Progenitor cell of endocrine pancreas (in vitro differentiated cells): ENCODE data around the gene CTBP2. TPM values are rescaled to one million over a fixed set of nuclear protein-coding genes. Genes with fewer than 3 reads are reported as not detected.

Experiments
- DNase-seq: peaks from one replicate; pipeline ENCODE4 v3.0.0; 2021; ENCODE audit warnings: low spot score; ENCODE audit not compliant: unreplicated experiment
- H3K27ac Mint-ChIP-seq: 2 replicates; pipeline ENCODE4 v1.8.0; 2021; ENCODE audit warnings: mild to moderate bottlenecking, moderate library complexity, mixed read lengths
- H3K27me3 Mint-ChIP-seq: 2 replicates; pipeline ENCODE4 v1.8.0; 2021; ENCODE audit warnings: mixed read lengths
- H3K36me3 Mint-ChIP-seq: 2 replicates; pipeline ENCODE4 v1.8.0; 2022; ENCODE audit warnings: mixed read lengths; ENCODE audit not compliant: insufficient read depth
- H3K4me1 Mint-ChIP-seq: 2 replicates; pipeline ENCODE4 v1.8.0; 2021; ENCODE audit warnings: low read depth, mixed read lengths
- H3K4me3 Mint-ChIP-seq: 2 replicates; pipeline ENCODE4 v1.8.0; 2021; ENCODE audit warnings: low read depth, mild to moderate bottlenecking, moderate library complexity, mixed read lengths
- H3K9me3 Mint-ChIP-seq: 2 replicates; pipeline ENCODE4 v1.8.0; 2021; ENCODE audit warnings: low read depth, mixed read lengths
- total RNA-seq: library from RNA; stranded (reverse); gene quantifications from 2 replicates; pipeline ENCODE4 v1.2.1, GENCODE V29; 2021
- TF ChIP-seq, protein P1 (sequence below): fragments of 200-600 bp; sonication (generic); IDR thresholded peaks from one replicate; pipeline ENCODE4 v1.5.0; 2021; ENCODE audit warnings: antibody characterized with exemption, mild to moderate bottlenecking; ENCODE audit not compliant: unreplicated experiment

The CTBP2 gene
- total RNA-seq, 1 donor from 2014 or later: 182 TPM

GRCh38 chr10:125016123-125016522, 144.2 kb downstream of the CTBP2 start:
- no peak overlapping the region for H3K27ac Mint-ChIP-seq
- TF ChIP-seq, protein P1, sequence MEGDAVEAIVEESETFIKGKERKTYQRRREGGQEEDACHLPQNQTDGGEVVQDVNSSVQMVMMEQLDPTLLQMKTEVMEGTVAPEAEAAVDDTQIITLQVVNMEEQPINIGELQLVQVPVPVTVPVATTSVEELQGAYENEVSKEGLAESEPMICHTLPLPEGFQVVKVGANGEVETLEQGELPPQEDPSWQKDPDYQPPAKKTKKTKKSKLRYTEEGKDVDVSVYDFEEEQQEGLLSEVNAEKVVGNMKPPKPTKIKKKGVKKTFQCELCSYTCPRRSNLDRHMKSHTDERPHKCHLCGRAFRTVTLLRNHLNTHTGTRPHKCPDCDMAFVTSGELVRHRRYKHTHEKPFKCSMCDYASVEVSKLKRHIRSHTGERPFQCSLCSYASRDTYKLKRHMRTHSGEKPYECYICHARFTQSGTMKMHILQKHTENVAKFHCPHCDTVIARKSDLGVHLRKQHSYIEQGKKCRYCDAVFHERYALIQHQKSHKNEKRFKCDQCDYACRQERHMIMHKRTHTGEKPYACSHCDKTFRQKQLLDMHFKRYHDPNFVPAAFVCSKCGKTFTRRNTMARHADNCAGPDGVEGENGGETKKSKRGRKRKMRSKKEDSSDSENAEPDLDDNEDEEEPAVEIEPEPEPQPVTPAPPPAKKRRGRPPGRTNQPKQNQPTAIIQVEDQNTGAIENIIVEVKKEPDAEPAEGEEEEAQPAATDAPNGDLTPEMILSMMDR: no peak
- H3K4me3 Mint-ChIP-seq: no peak overlapping the region
- peaks cover 6% of the 10 kb centered on the region for H3K9me3 Mint-ChIP-seq
- peaks cover 8% of the 10 kb centered on the region for H3K4me1 Mint-ChIP-seq
- peaks cover 38% of the 10 kb centered on the region for H3K36me3 Mint-ChIP-seq
- no peak for DNase-seq
- H3K27me3 Mint-ChIP-seq: no peaks in the 10 kb centered on the region

DNA sequence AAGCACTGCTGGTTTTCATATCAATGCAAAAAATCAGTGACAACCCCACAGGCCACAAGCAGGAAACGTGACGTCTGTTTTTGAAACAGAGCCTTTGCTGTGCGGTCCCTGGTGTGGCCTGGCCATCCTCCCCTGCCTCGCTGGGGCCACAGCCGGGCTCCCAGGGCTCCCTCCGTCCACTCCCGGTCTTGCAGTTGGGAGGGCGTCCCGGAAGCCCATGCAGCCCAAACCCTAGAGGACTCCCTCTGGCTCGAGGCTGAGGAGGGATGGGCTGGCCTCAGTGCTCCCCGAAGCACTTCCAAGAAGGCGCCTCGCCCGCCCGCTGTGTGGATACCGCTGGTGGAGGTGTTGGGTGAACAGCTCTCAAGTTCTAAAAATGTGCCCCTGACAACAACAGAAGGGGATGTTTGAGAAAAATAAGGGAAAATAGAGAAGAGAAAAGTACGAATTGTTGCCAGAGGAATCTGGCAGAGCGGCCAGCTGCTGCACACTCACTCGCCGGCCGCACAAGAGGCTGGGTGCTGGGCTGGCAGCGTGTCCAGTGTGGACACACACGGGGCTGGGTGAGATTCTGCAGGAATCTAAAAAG, 144.9 kb downstream of the CTBP2 start:
- Mint-ChIP-seq H3K9me3 (peaks cover 6% of the 10 kb centered on the region), H3K4me1 (peaks cover 10% of the 10 kb centered on the region)
- no peak for DNase-seq

DNA sequence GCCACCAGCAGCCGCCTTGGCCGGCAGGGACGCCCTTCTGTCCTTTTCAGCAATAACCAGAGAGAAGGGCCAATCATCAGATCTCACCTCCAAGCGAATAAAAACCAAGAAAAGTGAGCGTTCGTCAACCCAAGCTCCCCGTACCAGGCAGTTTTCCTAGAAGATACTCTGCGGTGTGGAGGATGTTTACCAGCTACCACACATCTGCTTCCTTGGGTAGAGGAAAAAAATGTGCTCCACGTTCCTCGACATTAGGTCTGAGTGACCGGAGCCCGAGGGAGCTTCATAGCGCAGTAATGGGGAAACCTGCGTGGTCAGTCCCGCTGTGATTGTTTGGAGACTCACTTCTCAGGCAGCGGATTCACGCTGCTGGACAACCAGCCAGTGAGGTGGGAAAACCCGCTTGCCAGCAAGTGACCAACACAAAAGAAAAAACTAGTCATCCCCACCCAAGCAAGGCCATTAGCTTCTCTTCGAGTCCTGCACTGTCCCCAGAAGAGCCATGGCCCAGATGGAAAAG, 145.5 kb downstream of the CTBP2 start:
- Mint-ChIP-seq H3K27me3 (no peaks in the 10 kb centered on the region), H3K4me1 (peaks cover 14% of the 10 kb centered on the region), H3K36me3 (peaks cover 34% of the 10 kb centered on the region), H3K4me3 (no peak overlapping the region), H3K27ac (peak overlapping the region; percentile 29), H3K9me3 (peaks cover 6% of the 10 kb centered on the region)
- TF ChIP-seq, protein P1: no peak
- DNase-seq: no peak

More for the DNA sequence above, 144.9 kb downstream of the CTBP2 start:
- Mint-ChIP-seq H3K4me3 (no peak overlapping the region), H3K36me3 (peaks cover 34% of the 10 kb centered on the region), H3K27me3 (no peaks in the 10 kb centered on the region), H3K27ac (peak overlapping the region; percentile 29)
- TF ChIP-seq, protein P1: no peak

GRCh38 chr10:125014086-125014830, 146.1 kb downstream of the CTBP2 start:
- DNase-seq: no peak
- Mint-ChIP-seq H3K4me3 (no peak overlapping the region), H3K27me3 (no peaks in the 10 kb centered on the region), H3K9me3 (peaks cover under 1% of the 10 kb centered on the region), H3K36me3 (peaks cover 27% of the 10 kb centered on the region), H3K4me1 (peaks cover 20% of the 10 kb centered on the region), H3K27ac (peak overlapping the region; percentile 82)
- TF ChIP-seq, protein P1: no peak

- peaks cover 28% of the 10 kb centered on the region for H3K4me1 Mint-ChIP-seq
- H3K27me3 Mint-ChIP-seq: no peaks in the 10 kb centered on the region
- H3K27ac Mint-ChIP-seq: peak overlapping the region; percentile 78
- TF ChIP-seq, protein P1: no peak
- no peaks in the 10 kb centered on the region for H3K9me3 Mint-ChIP-seq
- peaks cover 31% of the 10 kb centered on the region for H3K36me3 Mint-ChIP-seq
- DNase-seq: no peak
- H3K4me3 Mint-ChIP-seq: no peak overlapping the region
Observed at GRCh38 chr10:125013529-125013872, 146.9 kb downstream of the CTBP2 start.
